Keratinocyte (primary cell): Measurements from ENCODE around the gene FAM83G.

Experiments
- CTCF ChIP-seq, 3 experiments: IDR thresholded peaks in 1 of 3; conservative IDR thresholded peaks in 1 of 3; optimal IDR thresholded peaks in 1 of 3; 2 replicates in 2 of 3; 3 replicates in 1 of 3; pipeline versions ENCODE3 to v1.5.1; 2011; ENCODE audit warnings: low read length in 3 of 3, mild to moderate bottlenecking in 3 of 3, moderate library complexity in 2 of 3, control low read depth in 1 of 3, inconsistent platforms in 1 of 3; ENCODE audit not compliant: insufficient read depth in 2 of 3; ENCODE audit errors: extremely low read depth in 1 of 3
- EZH2 ChIP-seq: IDR thresholded peaks from one replicate; pipeline ENCODE4 v1.6.1; 2012; ENCODE audit warnings: inconsistent platforms, mild to moderate bottlenecking, low read length, moderate library complexity

- TF ChIP-seq EZH2: no peak
- no peak for TF ChIP-seq CTCF (optimal IDR thresholded peaks at IDR 0.05 in 1 of 3, IDR thresholded peaks at IDR 0.05 in 1 of 3, conservative IDR thresholded peaks at IDR 0.05 in 1 of 3; ENCODE audit: extremely low read depth in 1 of 3, insufficient read depth in 2 of 3, low read length in 3 of 3)
Measured at GRCh38 chr17:18963126-18964017, 41.2 kb downstream of the FAM83G start.
